WTC11 (cell line): ENCODE measurements around the gene PTPRU. TPM values are rescaled to one million over a fixed set of nuclear protein-coding genes. Genes with fewer than 3 reads are reported as not detected.

Experiments
- ATAC-seq: fragments of 200-7000 bp; cut with Tn5 transposase; 2 replicates; pipeline ENCODE4 v1.10.0; 2021; ENCODE audit warnings: mild to moderate bottlenecking, moderate library complexity
- CTCF ChIA-PET: fragments of 300-600 bp; sonication (Branson Sonifier 250); formaldehyde crosslinking; loops from one replicate; lab custom pipeline; 2021; ENCODE audit warnings: antibody characterized with exemption; lab: Charles Lee
- POLR2A ChIA-PET: fragments of 350-600 bp; sonication (Branson Sonifier 250); formaldehyde crosslinking; loops from one replicate; lab custom pipeline; 2021; ENCODE audit warnings: antibody characterized with exemption; lab: Charles Lee
- DNase-seq: peaks from one replicate; pipeline ENCODE4 v3.0.0; 2021; ENCODE audit warnings: low spot score
- H3K27ac Mint-ChIP-seq: 2 replicates; pipeline ENCODE4 v1.8.0; 2021; ENCODE audit warnings: mixed read lengths
- H3K27me3 Mint-ChIP-seq: 2 replicates; pipeline ENCODE4 v1.8.0; 2021; ENCODE audit warnings: low read depth, mild to moderate bottlenecking, moderate library complexity, mixed read lengths
- H3K36me3 Mint-ChIP-seq: 2 replicates; pipeline ENCODE4 v1.8.0; 2021; ENCODE audit warnings: mixed read lengths
- H3K4me1 Mint-ChIP-seq: 2 replicates; pipeline ENCODE4 v1.8.0; 2022; ENCODE audit warnings: mixed read lengths
- H3K4me3 Mint-ChIP-seq: 2 replicates; pipeline ENCODE4 v1.8.0; 2021; ENCODE audit warnings: mild to moderate bottlenecking, moderate library complexity, mixed read lengths
- H3K9me3 Mint-ChIP-seq: 2 replicates; pipeline ENCODE4 v1.8.0; 2021; ENCODE audit warnings: mixed read lengths
- ATF2 ChIP-seq: sonication (generic); formaldehyde crosslinking; IDR thresholded peaks from 2 replicates; pipeline ENCODE4 v1.8.1; 2022; ENCODE audit warnings: low read depth, missing genetic modification reagents, borderline replicate concordance
- CTCF ChIP-seq: fragments of 200-600 bp; IDR thresholded peaks from 2 replicates; pipeline ENCODE4 v1.8.0; 2022; ENCODE audit warnings: antibody characterized with exemption
- GABPB1 ChIP-seq: sonication (generic); formaldehyde crosslinking; IDR thresholded peaks from 2 replicates; pipeline ENCODE4 v1.8.1; 2023; ENCODE audit warnings: mild to moderate bottlenecking, missing genetic modification reagents
- HMGXB4 ChIP-seq: sonication (generic); formaldehyde crosslinking; IDR thresholded peaks from 2 replicates; pipeline ENCODE4 v1.8.1; 2023; ENCODE audit warnings: mild to moderate bottlenecking, moderate library complexity, missing genetic modification reagents
- IRF1 ChIP-seq: sonication (generic); formaldehyde crosslinking; IDR thresholded peaks from 2 replicates; pipeline ENCODE4 v1.8.0; 2023; ENCODE audit warnings: missing genetic modification reagents
- JUN ChIP-seq: sonication (generic); formaldehyde crosslinking; IDR thresholded peaks from 2 replicates; pipeline ENCODE4 v1.8.0; 2023; ENCODE audit warnings: mild to moderate bottlenecking, missing genetic modification reagents
- MAX ChIP-seq: sonication (generic); formaldehyde crosslinking; IDR thresholded peaks from 2 replicates; pipeline ENCODE4 v1.8.0; 2022; ENCODE audit warnings: mild to moderate bottlenecking, missing genetic modification reagents
- NFYB ChIP-seq: sonication (generic); formaldehyde crosslinking; conservative IDR thresholded peaks from 2 replicates; pipeline ENCODE4 v1.8.0; 2022; ENCODE audit warnings: low read depth, missing genetic modification reagents
- PREB ChIP-seq: sonication (generic); formaldehyde crosslinking; IDR thresholded peaks from 2 replicates; pipeline ENCODE4 v1.8.1; 2022; ENCODE audit warnings: mild to moderate bottlenecking, missing genetic modification reagents, moderate library complexity, borderline replicate concordance
- PRRX2 ChIP-seq: fragments of 250-450 bp; sonication (Bioruptor Pico); IDR thresholded peaks from 2 replicates; pipeline ENCODE4 v1.8.0; 2021; ENCODE audit warnings: mild to moderate bottlenecking
- RELA ChIP-seq: sonication (generic); formaldehyde crosslinking; IDR thresholded peaks from 2 replicates; pipeline ENCODE4 v1.8.1; 2022; ENCODE audit warnings: missing genetic modification reagents, mild to moderate bottlenecking, borderline replicate concordance
- SOX15 ChIP-seq: fragments of 250-450 bp; sonication (Bioruptor Pico); IDR thresholded peaks from 2 replicates; pipeline ENCODE4 v1.9.0; 2021; ENCODE audit warnings: mild to moderate bottlenecking
- STAT6 ChIP-seq: sonication (generic); formaldehyde crosslinking; conservative IDR thresholded peaks from 2 replicates; pipeline ENCODE4 v1.8.1; 2023; ENCODE audit warnings: mild to moderate bottlenecking, low read depth, missing genetic modification reagents, moderate library complexity
- TCF7 ChIP-seq: sonication (generic); formaldehyde crosslinking; IDR thresholded peaks from 2 replicates; pipeline ENCODE4 v1.8.0; 2022; ENCODE audit warnings: mild to moderate bottlenecking, low read depth, missing genetic modification reagents, moderate library complexity
- USF1 ChIP-seq: sonication (generic); formaldehyde crosslinking; IDR thresholded peaks from 2 replicates; pipeline ENCODE4 v1.8.0; 2022; ENCODE audit warnings: mild to moderate bottlenecking, missing genetic modification reagents
- USF2 ChIP-seq: sonication (generic); formaldehyde crosslinking; IDR thresholded peaks from 2 replicates; pipeline ENCODE4 v1.8.1; 2023; ENCODE audit warnings: mild to moderate bottlenecking, missing genetic modification reagents, moderate library complexity
- ZNF232 ChIP-seq: sonication (generic); formaldehyde crosslinking; IDR thresholded peaks from 2 replicates; pipeline ENCODE4 v1.8.0; 2022; ENCODE audit warnings: mild to moderate bottlenecking, missing genetic modification reagents
- total RNA-seq: library from RNA; stranded (reverse); gene quantifications from 3 replicates; pipeline ENCODE4 v1.2.3, GENCODE V29; 2021

PTPRU gene
- total RNA-seq, 1 experiment from 2014 or later: 75.4 TPM

- TF ChIP-seq ATF2: no peak
- TF ChIP-seq GABPB1 (CRISPR knock-in tag): no peak
- TF ChIP-seq STAT6 (CRISPR knock-in tag): no peak
Observed at GRCh38 chr1:29346576-29346975, 110.3 kb downstream of the PTPRU start (continued).

- no peaks in the 10 kb centered on the region for H3K36me3 Mint-ChIP-seq
- ATAC-seq (peak; percentile 24; the same call in 1 of the 2 replicates), DNase-seq (no peak)
- POLR2A ChIA-PET: no interaction called here
- H3K27me3 Mint-ChIP-seq: peaks cover 17% of the 10 kb centered on the region
- CTCF ChIA-PET: no interaction called here
- peaks cover 6% of the 10 kb centered on the region for H3K4me1 Mint-ChIP-seq
- H3K9me3 Mint-ChIP-seq: peaks cover 12% of the 10 kb centered on the region
- no peak overlapping the region for H3K4me3 Mint-ChIP-seq
- TF ChIP-seq USF1 (CRISPR knock-in tag) (peak; percentile 59; the same call in 1 of the 2 replicates), PREB (CRISPR knock-in tag) (no peak), TCF7 (CRISPR knock-in tag) (no peak), IRF1 (no peak), PRRX2 (CRISPR knock-in tag) (no peak), HMGXB4 (CRISPR knock-in tag) (no peak), CTCF (no peak), NFYB (CRISPR knock-in tag) (peak; percentile 59), SOX15 (no peak), ZNF232 (CRISPR knock-in tag) (no peak), JUN (CRISPR knock-in tag) (no peak), RELA (CRISPR knock-in tag) (no peak), MAX (0 out of 2 replicates have a peak, but pooled peaks have one; percentile 28), USF2 (CRISPR knock-in tag) (peak; percentile 72)
- no peak overlapping the region for H3K27ac Mint-ChIP-seq
Observed at GRCh38 chr1:29349871-29350491, 113.7 kb downstream of the PTPRU start.
